Chondrocyte (in vitro differentiated cells): ENCODE data around the gene HASPIN. TPM values are rescaled to one million over a fixed set of nuclear protein-coding genes. Genes with fewer than 3 reads are reported as not detected.
"Not testable (repeated sequence)": the region's sequence is repeated elsewhere in the genome, so short reads cannot be mapped to it uniquely, and the experiment has no call there.

Source experiments
- DNase-seq: peaks from one replicate; pipeline ENCODE4 v3.0.0; 2021; ENCODE audit warnings: mixed read lengths, low spot score
- H3K27ac Mint-ChIP-seq: one replicate; pipeline ENCODE4 v1.8.0; 2021; ENCODE audit warnings: mild to moderate bottlenecking, moderate library complexity, mixed read lengths; ENCODE audit not compliant: unreplicated experiment
- H3K27me3 Mint-ChIP-seq: 2 replicates; pipeline ENCODE4 v1.8.0; 2021; ENCODE audit warnings: low read depth, mixed read lengths
- H3K36me3 Mint-ChIP-seq: 2 replicates; pipeline ENCODE4 v1.8.0; 2021; ENCODE audit warnings: low read depth, mixed read lengths
- H3K4me1 Mint-ChIP-seq: 2 replicates; pipeline ENCODE4 v1.8.0; 2021; ENCODE audit warnings: low read depth, mild to moderate bottlenecking, mixed read lengths
- H3K4me3 Mint-ChIP-seq: one replicate; pipeline ENCODE4 v1.8.0; 2021; ENCODE audit warnings: mild to moderate bottlenecking, moderate library complexity, mixed read lengths; ENCODE audit not compliant: unreplicated experiment
- H3K9me3 Mint-ChIP-seq: 2 replicates; pipeline ENCODE4 v1.8.0; 2021; ENCODE audit warnings: low read depth, mixed read lengths
- CTCF ChIP-seq: fragments of 200-600 bp; sonication (generic); IDR thresholded peaks from 2 replicates; pipeline ENCODE4 v1.5.0; 2021; ENCODE audit warnings: antibody characterized with exemption, mild to moderate bottlenecking, moderate library complexity
- total RNA-seq: library from RNA; stranded (reverse); gene quantifications from 3 replicates; pipeline ENCODE4 v1.2.1, GENCODE V29; 2021

Gene HASPIN
- total RNA-seq, 1 donor from 2014 or later, result 2.2 TPM

- peaks cover 1% of the 10 kb centered on the region for H3K36me3 Mint-ChIP-seq
- no peak for DNase-seq
- no peaks in the 10 kb centered on the region for H3K9me3 Mint-ChIP-seq
- H3K4me3 Mint-ChIP-seq, result peak overlapping the region; percentile 90
- no peaks in the 10 kb centered on the region for H3K27me3 Mint-ChIP-seq
- peak overlapping the region; percentile 66 for H3K27ac Mint-ChIP-seq
- no peak for TF ChIP-seq CTCF
- H3K4me1 Mint-ChIP-seq, result peaks cover 40% of the 10 kb centered on the region
Measured at GRCh38 chr17:3724378-3725077, 825 bp downstream of the HASPIN start.

GRCh38 chr17:3727041-3727440, 3.3 kb downstream of the HASPIN start:
- DNase-seq, result no peak
- H3K4me3 Mint-ChIP-seq, result no peak overlapping the region
- no peaks in the 10 kb centered on the region for H3K9me3 Mint-ChIP-seq
- no peak for TF ChIP-seq CTCF
- no peaks in the 10 kb centered on the region for H3K27me3 Mint-ChIP-seq
- no peaks in the 10 kb centered on the region for H3K36me3 Mint-ChIP-seq
- H3K4me1 Mint-ChIP-seq, result peaks cover 41% of the 10 kb centered on the region
- no peak overlapping the region for H3K27ac Mint-ChIP-seq

- H3K4me3 Mint-ChIP-seq, H3K36me3 Mint-ChIP-seq, H3K27me3 Mint-ChIP-seq, H3K27ac Mint-ChIP-seq, DNase-seq, H3K9me3 Mint-ChIP-seq: not testable (repeated sequence)
- peaks cover 43% of the 10 kb centered on the region for H3K4me1 Mint-ChIP-seq
Measured at GRCh38 chr17:3728099-3728498, 4.4 kb downstream of the HASPIN start.

- H3K4me1 Mint-ChIP-seq, result peaks cover 44% of the 10 kb centered on the region
- no peak overlapping the region for H3K27ac Mint-ChIP-seq
- no peak overlapping the region for H3K4me3 Mint-ChIP-seq
- no peaks in the 10 kb centered on the region for H3K27me3 Mint-ChIP-seq
- DNase-seq, result no peak
- H3K36me3 Mint-ChIP-seq, result no peaks in the 10 kb centered on the region
- TF ChIP-seq CTCF, result no peak
- no peaks in the 10 kb centered on the region for H3K9me3 Mint-ChIP-seq
Measured at GRCh38 chr17:3729881-3730280, 6.2 kb downstream of the HASPIN start.

- H3K4me3 Mint-ChIP-seq, result peak overlapping the region; percentile 56
- no peaks in the 10 kb centered on the region for H3K9me3 Mint-ChIP-seq
- no peak for TF ChIP-seq CTCF
- H3K27ac Mint-ChIP-seq, result peak overlapping the region; percentile 94
- DNase-seq, result no peak
- H3K4me1 Mint-ChIP-seq, result peaks cover 39% of the 10 kb centered on the region
- H3K27me3 Mint-ChIP-seq, result no peaks in the 10 kb centered on the region
- no peaks in the 10 kb centered on the region for H3K36me3 Mint-ChIP-seq
Measured at GRCh38 chr17:3730881-3731429, 7.3 kb downstream of the HASPIN start.

- Mint-ChIP-seq H3K27me3 (no peaks in the 10 kb centered on the region), H3K36me3 (no peaks in the 10 kb centered on the region), H3K4me1 (peaks cover 37% of the 10 kb centered on the region), H3K9me3 (no peaks in the 10 kb centered on the region), H3K27ac (peak overlapping the region; percentile 86), H3K4me3 (peak overlapping the region; percentile 46)
- DNase-seq, result no peak
- no peak for TF ChIP-seq CTCF
Measured at GRCh38 chr17:3732210-3732621, 8.5 kb downstream of the HASPIN start.

GRCh38 chr17:3734911-3735276, 11.2 kb downstream of the HASPIN start:
- not testable (repeated sequence) for H3K36me3 Mint-ChIP-seq, H3K4me3 Mint-ChIP-seq, DNase-seq, H3K9me3 Mint-ChIP-seq, H3K27me3 Mint-ChIP-seq, H3K27ac Mint-ChIP-seq
- H3K4me1 Mint-ChIP-seq, result peaks cover 47% of the 10 kb centered on the region
